ENCODE measurements around the gene FBRSL1.

- TF ChIP-seq, protein P1, sequence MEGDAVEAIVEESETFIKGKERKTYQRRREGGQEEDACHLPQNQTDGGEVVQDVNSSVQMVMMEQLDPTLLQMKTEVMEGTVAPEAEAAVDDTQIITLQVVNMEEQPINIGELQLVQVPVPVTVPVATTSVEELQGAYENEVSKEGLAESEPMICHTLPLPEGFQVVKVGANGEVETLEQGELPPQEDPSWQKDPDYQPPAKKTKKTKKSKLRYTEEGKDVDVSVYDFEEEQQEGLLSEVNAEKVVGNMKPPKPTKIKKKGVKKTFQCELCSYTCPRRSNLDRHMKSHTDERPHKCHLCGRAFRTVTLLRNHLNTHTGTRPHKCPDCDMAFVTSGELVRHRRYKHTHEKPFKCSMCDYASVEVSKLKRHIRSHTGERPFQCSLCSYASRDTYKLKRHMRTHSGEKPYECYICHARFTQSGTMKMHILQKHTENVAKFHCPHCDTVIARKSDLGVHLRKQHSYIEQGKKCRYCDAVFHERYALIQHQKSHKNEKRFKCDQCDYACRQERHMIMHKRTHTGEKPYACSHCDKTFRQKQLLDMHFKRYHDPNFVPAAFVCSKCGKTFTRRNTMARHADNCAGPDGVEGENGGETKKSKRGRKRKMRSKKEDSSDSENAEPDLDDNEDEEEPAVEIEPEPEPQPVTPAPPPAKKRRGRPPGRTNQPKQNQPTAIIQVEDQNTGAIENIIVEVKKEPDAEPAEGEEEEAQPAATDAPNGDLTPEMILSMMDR (conservative IDR thresholded peaks at IDR 0.05 in 1 of 2, IDR thresholded peaks at IDR 0.05 in 1 of 2; ENCODE audit: extremely low read depth in 1 of 2, insufficient read depth in 1 of 2, low read depth in 1 of 2, low read length in 2 of 2): no peak
- TF ChIP-seq EZH2 (IDR thresholded peaks at IDR 0.05; ENCODE audit: borderline replicate concordance, low read length): no peak
Observed at GRCh38 chr12:132500142-132500855, 10.3 kb downstream of the FBRSL1 start.

Measured in mammary epithelial cell (primary cell).